Astrocyte (in vitro differentiated cells and primary cell): ENCODE results near the gene ADAMTS3. TPM values are rescaled to one million over a fixed set of nuclear protein-coding genes. Genes with fewer than 3 reads are reported as not detected.
A peak's percentile ranks its signal among the peaks of the same experiment; 100 is the strongest.

ENCODE experiments used
- DNase-seq: peaks from one replicate; pipeline ENCODE4 v3.0.0-alpha.2; 2010; ENCODE audit warnings: low read depth
- FAIRE-seq: peaks from 2 replicates; lab custom pipeline; 2011; peaks lifted over from hg19 to GRCh38; lab: Jason Lieb, UNC
- H2AFZ ChIP-seq: 2 replicates; pipeline ENCODE4 v1.6.0; 2012; ENCODE audit warnings: low read depth, low read length, inconsistent platforms
- H3K27ac ChIP-seq: 2 replicates; pipeline ENCODE4 v1.5.1; 2011; ENCODE audit warnings: low read depth, low read length, inconsistent platforms
- H3K27me3 ChIP-seq: 2 replicates; pipeline ENCODE4 v1.6.0; 2011; ENCODE audit warnings: low read length, inconsistent platforms; ENCODE audit not compliant: insufficient read depth
- H3K36me3 ChIP-seq: 2 replicates; pipeline ENCODE4 v1.5.1; 2011; ENCODE audit warnings: low read length, inconsistent platforms; ENCODE audit not compliant: insufficient read depth
- H3K4me1 ChIP-seq: 2 replicates; pipeline ENCODE4 v1.5.1; 2011; ENCODE audit warnings: low read length, inconsistent platforms; ENCODE audit not compliant: insufficient read depth
- H3K4me2 ChIP-seq: 2 replicates; pipeline ENCODE4 v1.6.0; 2012; ENCODE audit warnings: low read length, inconsistent platforms
- H3K4me3 ChIP-seq: 2 replicates; pipeline ENCODE4 v1.5.1; 2011; ENCODE audit warnings: low read depth, mild to moderate bottlenecking, low read length, inconsistent platforms; ENCODE audit not compliant: insufficient read depth
- H3K79me2 ChIP-seq: 2 replicates; pipeline ENCODE4 v1.6.0; 2012; ENCODE audit warnings: mild to moderate bottlenecking, low read length, inconsistent platforms; ENCODE audit not compliant: insufficient read depth
- H3K9ac ChIP-seq: 2 replicates; pipeline ENCODE4 v1.6.0; 2012; ENCODE audit warnings: mild to moderate bottlenecking, low read length, inconsistent platforms
- H3K9me3 ChIP-seq: 2 replicates; pipeline ENCODE4 v1.5.1; 2012; ENCODE audit warnings: low read depth, mild to moderate bottlenecking, low read length, inconsistent platforms; ENCODE audit not compliant: insufficient read depth
- H4K20me1 ChIP-seq: 2 replicates; pipeline ENCODE4 v1.6.0; 2012; ENCODE audit warnings: low read length, inconsistent platforms; ENCODE audit not compliant: insufficient read depth
- H3K27ac Mint-ChIP-seq: one replicate; pipeline ENCODE4 v1.8.0; 2021; ENCODE audit warnings: mild to moderate bottlenecking, mixed read lengths; ENCODE audit not compliant: unreplicated experiment
- H3K27me3 Mint-ChIP-seq: one replicate; pipeline ENCODE4 v1.8.0; 2021; ENCODE audit warnings: low read depth, mixed read lengths; ENCODE audit not compliant: unreplicated experiment
- H3K36me3 Mint-ChIP-seq: one replicate; pipeline ENCODE4 v1.8.0; 2021; ENCODE audit warnings: low read depth, mixed read lengths; ENCODE audit not compliant: unreplicated experiment
- H3K4me1 Mint-ChIP-seq: one replicate; pipeline ENCODE4 v1.8.0; 2021; ENCODE audit warnings: low read depth, mixed read lengths; ENCODE audit not compliant: unreplicated experiment
- H3K4me3 Mint-ChIP-seq: one replicate; pipeline ENCODE4 v1.8.0; 2021; ENCODE audit warnings: mild to moderate bottlenecking, moderate library complexity, mixed read lengths; ENCODE audit not compliant: unreplicated experiment
- H3K9me3 Mint-ChIP-seq: one replicate; pipeline ENCODE4 v1.8.0; 2021; ENCODE audit warnings: mild to moderate bottlenecking, mixed read lengths; ENCODE audit not compliant: unreplicated experiment
- EZH2 ChIP-seq: IDR thresholded peaks from 2 replicates; pipeline ENCODE4 v1.6.1; 2012; ENCODE audit warnings: mild to moderate bottlenecking, low read length, inconsistent platforms; ENCODE audit not compliant: insufficient read depth
- total RNA-seq: library from RNA; stranded (reverse); gene quantifications from 2 replicates; pipeline ENCODE4 v1.2.1, GENCODE V29; 2021
- TF ChIP-seq, protein P1 (sequence below): IDR thresholded peaks from 2 replicates; pipeline ENCODE4 v1.5.1; 2011; ENCODE audit warnings: low read depth, mild to moderate bottlenecking, inconsistent platforms, low read length, moderate library complexity; ENCODE audit not compliant: insufficient read depth

ADAMTS3 gene
- total RNA-seq, 1 donor from 2014 or later: 4.2 TPM

DNA sequence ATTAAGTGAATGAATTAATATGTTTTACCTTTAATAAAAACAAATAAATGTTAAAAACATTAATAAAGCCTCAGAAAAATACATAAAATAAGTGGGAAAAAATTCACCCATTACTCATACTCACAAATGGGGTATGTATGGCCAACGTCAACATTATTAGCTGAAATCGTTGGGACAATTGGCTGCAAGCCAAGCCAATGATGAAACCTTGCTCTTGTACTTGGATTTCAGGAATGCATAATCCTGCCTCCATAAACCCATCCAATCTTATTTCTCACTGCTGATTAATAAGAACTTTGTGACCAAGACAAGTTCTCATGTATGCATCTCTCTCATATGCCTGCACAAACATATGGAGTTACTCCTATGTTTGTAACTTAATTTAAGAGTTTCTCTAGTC lies 35.3 kb upstream of the ADAMTS3 start:
- H3K4me3 ChIP-seq: no peak overlapping the region
- no peaks in the 10 kb centered on the region for H4K20me1 ChIP-seq
- H3K36me3 ChIP-seq: no peaks in the 10 kb centered on the region
- no peaks in the 10 kb centered on the region for H3K27me3 Mint-ChIP-seq
- H3K4me1 ChIP-seq: no peaks in the 10 kb centered on the region
- peaks cover 3% of the 10 kb centered on the region for H3K36me3 Mint-ChIP-seq
- TF ChIP-seq, protein P1, sequence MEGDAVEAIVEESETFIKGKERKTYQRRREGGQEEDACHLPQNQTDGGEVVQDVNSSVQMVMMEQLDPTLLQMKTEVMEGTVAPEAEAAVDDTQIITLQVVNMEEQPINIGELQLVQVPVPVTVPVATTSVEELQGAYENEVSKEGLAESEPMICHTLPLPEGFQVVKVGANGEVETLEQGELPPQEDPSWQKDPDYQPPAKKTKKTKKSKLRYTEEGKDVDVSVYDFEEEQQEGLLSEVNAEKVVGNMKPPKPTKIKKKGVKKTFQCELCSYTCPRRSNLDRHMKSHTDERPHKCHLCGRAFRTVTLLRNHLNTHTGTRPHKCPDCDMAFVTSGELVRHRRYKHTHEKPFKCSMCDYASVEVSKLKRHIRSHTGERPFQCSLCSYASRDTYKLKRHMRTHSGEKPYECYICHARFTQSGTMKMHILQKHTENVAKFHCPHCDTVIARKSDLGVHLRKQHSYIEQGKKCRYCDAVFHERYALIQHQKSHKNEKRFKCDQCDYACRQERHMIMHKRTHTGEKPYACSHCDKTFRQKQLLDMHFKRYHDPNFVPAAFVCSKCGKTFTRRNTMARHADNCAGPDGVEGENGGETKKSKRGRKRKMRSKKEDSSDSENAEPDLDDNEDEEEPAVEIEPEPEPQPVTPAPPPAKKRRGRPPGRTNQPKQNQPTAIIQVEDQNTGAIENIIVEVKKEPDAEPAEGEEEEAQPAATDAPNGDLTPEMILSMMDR: no peak
- TF ChIP-seq EZH2: no peak
- H3K27ac ChIP-seq: no peak overlapping the region
- H3K9me3 ChIP-seq: peaks cover 4% of the 10 kb centered on the region
- H3K79me2 ChIP-seq: no peaks in the 10 kb centered on the region
- no peak overlapping the region for H3K4me2 ChIP-seq
- H3K4me3 Mint-ChIP-seq: no peak overlapping the region
- no peaks in the 10 kb centered on the region for H3K4me1 Mint-ChIP-seq
- no peak overlapping the region for H2AFZ ChIP-seq
- H3K9me3 Mint-ChIP-seq: peaks cover 6% of the 10 kb centered on the region
- H3K9ac ChIP-seq: no peak overlapping the region
- DNase-seq (peak; percentile 55), FAIRE-seq (no peak)
- no peaks in the 10 kb centered on the region for H3K27me3 ChIP-seq
- H3K27ac Mint-ChIP-seq: no peak overlapping the region

DNA sequence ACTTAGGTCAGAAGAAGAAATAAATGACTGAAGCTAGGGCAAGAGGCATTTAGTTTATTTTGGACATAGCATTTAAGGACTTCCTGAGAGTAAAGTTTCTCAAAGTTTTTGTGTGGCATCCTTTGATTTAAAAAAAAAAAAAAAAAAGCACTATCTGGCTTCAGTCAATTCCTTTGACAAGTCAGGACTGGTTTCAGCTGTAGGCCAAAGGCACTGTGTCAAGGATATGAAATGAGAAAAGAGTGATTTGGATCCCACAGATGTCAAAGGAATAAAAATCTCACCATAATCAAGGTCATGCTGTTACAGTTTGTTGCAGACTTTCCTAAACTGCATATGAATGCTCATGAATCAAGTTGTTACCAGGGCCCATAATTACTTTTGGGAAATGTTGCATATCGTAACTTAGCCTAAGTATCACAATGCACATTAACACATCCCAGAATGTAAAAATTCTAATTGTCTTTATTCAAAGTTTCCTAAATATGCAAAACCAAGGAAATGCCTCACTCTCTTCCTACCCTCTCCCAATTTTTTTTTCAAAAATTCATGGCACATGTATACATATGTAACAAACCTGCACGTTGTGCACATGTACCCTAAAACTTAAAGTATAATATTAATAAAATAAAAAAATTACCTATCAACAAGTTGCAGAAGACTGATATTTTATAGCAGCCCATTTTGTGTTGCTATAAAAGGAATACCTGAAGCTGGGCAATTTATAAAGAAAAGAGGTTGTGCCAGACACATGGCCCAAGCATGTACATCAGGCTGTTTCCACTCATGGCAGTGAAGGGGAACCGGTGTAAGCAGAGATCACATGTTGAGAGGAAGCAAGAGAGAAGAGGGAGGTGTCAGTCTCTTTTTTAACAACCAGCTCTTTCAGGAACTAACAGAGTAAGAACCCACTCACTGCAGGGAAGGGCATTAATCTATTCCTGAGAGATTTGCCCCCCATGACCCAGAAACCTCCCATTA lies 33.7 kb upstream of the ADAMTS3 start:
- Mint-ChIP-seq H3K4me1 (no peaks in the 10 kb centered on the region), H3K36me3 (peaks cover 2% of the 10 kb centered on the region), H3K4me3 (no peak overlapping the region), H3K9me3 (peaks cover 3% of the 10 kb centered on the region), H3K27me3 (no peaks in the 10 kb centered on the region), H3K27ac (no peak overlapping the region)
- H3K4me3 ChIP-seq: no peak overlapping the region
- no peaks in the 10 kb centered on the region for H4K20me1 ChIP-seq
- no peak overlapping the region for H3K9ac ChIP-seq
- FAIRE-seq (no peak), DNase-seq (no peak)
- no peaks in the 10 kb centered on the region for H3K79me2 ChIP-seq
- no peaks in the 10 kb centered on the region for H3K4me1 ChIP-seq
- no peak overlapping the region for H3K4me2 ChIP-seq
- no peaks in the 10 kb centered on the region for H3K36me3 ChIP-seq
- H3K27me3 ChIP-seq: no peaks in the 10 kb centered on the region
- TF ChIP-seq EZH2: no peak
- TF ChIP-seq, protein P1: no peak
- no peak overlapping the region for H3K27ac ChIP-seq
- H3K9me3 ChIP-seq: peaks cover 4% of the 10 kb centered on the region
- no peak overlapping the region for H2AFZ ChIP-seq
